Activated CD4-positive, CD25-positive, alpha-beta regulatory T cell treated with anti-CD3 and anti-CD28 coated beads, Interleukin-2, amount 50 U/mL, for 16 hours (primary cell): ENCODE measurements around the gene PPDPF.
"Not testable (repeated sequence)": the region's sequence is repeated elsewhere in the genome, so short reads cannot be mapped to it uniquely, and the experiment has no call there.

Experiments used
- DNase-seq: peaks from one replicate; pipeline ENCODE4 v3.0.0-alpha.2; 2020; ENCODE audit warnings: low read depth, low spot score

PPDPF gene

DNA sequence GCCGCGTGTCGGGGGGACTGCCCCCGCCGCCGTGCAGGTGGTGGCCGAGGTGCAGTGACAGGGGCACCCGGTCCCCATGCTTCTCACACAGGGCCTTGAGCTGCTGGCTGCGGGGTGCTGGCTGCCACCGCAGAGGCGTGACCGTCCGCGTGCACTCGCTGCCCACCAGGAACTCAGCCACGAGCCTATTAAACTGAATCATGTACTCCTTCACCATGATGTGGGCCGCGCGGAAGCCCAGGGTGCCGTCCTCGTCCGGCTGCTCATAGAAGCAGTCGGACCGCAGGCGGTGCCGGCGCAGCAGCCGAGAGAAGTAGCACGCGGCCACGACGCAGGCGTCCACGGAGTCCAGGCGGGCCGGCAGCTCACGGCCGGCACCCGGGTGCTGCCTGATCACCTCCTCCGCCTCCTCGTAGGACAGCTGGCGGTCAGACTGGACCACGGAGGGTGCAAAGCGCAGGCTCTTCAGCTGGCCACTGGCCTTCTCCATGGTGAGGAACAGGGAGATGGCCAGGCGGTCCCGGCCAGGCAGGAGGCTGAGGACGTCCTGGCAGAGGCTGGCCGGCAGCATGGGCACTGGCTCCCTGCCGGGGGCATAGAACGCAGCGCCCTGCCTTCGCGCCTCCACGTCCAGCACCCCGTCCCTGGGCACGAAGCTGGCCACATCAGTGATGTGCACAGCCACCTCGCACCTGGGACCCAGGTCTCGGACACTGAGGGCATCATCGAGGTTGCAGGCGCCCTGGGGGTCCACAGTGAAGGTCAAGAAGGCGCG lies 43.7 kb downstream of the PPDPF start:
- DNase-seq, result no peak

DNA sequence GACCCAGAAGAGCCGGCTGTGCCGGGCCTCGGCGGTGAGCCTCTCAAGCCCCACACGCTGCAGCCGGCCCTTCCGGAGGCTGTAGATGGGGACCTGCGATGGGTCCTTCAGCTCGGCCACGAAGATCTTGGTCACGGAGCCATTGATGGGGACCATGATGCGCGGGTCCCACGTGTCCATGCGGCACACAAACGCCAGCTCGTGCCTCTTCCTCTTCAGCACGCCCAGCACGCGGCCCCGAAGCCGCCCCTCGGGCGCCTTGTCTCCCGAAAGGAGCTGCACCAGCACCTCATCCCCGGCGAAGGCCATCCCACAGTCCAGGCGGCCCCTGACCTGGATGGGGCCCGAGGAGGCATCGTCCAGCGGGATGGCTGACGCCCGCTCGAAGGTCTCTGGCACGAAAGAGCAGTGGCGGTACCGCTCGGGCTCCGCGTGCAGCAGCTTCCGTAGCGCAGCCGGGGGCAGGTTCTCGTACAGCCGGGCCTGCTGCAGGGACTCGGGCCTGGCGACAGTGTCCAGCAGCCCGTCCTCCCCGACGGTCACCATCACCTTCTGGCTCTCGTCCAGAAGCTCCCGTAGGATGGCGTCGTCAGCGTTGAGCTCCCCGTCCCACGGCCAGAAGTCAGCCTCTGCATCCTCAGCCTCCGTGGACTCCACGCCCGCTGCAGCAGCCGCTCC lies 44.6 kb downstream of the PPDPF start:
- DNase-seq, result no peak

DNA sequence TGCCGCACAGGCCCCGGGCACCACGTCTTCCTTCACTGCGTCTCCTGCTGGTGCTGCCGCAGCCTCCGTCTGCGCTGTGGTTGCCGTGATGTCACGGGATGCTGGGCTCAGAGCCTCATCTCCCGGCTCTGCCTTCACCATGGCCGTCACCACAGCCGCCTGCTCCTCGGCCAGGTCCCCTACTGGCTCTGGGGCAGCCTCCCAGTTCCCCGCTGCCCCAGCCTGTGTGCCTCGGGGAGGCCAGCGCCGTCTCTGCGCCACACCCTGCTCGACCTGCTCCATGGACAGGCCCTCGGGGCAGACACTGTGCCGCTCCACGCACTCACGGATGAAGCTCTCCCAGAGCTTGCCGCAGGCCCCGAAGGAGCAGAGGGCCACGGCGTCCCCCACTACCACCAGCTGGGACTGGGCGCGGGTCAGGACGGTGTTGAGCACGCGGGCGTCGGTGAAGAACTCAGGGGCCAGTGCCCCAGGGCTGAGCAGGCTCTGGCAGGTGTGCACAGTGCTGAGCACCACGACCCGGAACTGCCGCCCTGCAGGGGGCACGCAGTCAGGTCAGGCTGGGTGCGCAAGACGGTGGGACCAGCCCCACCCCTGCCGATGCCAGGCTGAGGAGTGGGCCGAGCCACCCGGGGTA lies 45.3 kb downstream of the PPDPF start:
- DNase-seq, result no peak

DNA sequence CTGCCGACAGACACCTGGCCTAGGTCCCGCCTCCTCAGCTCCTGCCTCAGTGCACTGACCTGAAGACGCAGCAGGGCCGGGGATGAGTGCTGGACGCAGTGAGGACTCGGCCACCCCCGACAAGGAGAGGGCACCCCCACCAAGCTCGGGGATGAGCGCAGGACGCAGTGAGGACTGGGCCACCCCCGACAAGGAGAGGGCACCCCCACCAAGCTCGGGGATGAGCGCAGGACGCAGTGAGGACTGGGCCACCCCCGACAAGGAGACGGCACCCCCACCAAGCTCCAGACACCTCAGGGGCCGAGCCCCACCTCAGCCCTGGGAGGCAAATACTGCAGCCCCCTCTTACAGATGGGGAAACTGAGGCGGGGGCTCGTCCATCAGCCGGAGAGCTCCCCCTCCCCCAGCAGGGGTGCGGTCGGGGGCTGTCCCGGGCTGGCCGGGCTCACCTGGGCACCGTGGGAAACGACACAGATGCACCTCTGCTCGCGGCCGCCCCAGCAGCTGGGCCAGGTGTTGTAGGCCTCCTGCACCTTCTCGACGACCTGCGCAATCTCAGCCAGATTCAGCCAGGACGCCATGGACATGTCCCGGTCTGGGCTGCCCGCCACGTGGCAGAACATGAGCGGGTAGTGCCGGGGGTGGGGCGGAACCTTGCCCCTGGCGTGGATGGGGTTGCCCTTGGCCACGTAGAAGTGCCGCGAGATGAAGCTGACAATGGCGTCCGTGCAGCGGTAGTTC lies 46.0 kb downstream of the PPDPF start:
- no peak for DNase-seq

DNA sequence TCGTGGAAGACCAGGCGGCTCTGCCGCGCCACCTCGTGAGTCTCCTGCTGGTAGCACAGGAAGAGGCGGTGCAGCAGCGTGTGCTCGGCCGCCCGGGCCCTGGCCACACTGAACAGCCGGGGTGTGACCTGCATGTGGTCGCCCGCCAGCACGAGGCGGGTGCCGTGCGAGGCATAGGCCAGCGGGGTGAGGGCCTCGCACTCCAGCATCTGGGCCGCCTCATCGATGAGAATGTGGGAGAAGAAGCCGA lies 46.5 kb downstream of the PPDPF start:
- DNase-seq, result no peak

DNA sequence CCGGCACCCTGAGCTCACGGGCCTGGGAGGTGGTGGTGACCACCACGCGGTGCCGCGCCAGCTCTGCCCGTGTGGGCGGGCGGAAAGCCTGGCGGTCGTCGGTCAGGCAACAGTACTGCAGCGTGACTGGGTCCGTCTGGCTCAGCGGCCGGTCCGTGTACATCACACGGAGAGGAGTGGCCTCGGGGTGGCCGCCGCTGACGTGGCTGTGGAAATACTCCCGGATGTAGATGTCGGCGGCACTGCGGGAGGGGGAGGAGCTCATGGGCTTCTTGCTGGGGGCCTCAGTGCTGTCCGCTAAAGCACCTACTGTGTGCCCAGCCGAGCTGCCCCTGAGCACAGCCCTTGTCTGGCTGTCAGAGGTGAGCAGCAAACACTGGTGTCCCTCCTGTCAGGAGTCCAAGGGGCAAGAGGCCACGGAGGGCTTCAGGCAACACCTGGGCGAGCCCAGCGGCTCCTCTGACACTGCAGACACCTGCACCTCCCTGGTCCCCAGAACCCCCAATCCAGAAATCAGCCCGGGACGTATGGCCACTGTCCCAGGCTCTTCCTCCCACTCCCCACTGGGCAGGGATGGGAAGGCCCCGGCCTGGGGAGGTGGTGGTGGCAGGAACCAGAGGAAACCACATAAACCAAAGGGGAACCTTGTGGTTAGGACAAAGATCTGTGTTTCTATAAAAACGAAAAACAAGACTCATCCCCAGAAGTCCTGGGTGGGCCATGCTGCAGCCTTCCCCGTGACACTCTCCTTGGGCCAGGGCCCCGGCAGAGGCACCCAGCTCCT lies 47.0 kb downstream of the PPDPF start:
- DNase-seq, result no peak

DNA sequence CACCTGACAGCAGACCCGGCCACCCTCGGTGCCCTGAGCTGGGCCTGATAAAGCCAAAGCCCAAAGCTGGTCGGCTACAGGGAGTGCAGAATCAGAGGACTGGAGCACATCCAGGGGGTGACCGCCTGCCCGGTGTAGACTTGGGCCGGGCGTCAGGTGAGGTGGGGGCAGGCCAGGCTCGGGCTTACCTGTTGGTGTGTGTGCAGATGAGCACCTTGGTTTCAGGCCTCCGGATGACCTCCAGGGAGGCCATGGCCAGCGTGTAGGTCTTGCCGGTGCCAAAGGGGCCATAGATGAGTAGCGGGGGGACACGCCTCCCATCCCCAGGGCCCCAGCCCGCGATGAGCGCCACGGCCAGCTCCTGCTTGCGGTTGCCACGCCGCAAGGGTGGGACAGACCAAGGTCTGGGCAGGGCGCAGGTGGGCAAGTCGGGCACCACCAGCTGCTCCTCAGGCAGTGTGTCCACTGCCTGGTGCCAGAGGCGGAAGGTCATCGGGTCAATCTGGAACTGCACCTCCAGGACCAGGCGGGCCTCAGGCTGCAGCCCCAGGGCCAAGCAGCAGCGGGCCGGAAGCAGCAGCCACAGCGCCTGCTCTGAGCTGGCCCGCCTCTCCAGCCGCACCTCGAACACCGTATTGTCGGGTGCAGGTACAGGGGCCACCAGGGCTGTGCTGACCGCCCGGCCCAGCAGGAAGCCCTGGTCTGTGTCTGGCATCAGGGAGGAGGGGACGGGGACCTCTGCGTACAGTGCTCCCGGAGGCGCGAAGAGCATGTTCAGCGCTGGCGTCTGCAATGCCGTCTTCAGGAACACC lies 47.8 kb downstream of the PPDPF start:
- no peak for DNase-seq

DNA sequence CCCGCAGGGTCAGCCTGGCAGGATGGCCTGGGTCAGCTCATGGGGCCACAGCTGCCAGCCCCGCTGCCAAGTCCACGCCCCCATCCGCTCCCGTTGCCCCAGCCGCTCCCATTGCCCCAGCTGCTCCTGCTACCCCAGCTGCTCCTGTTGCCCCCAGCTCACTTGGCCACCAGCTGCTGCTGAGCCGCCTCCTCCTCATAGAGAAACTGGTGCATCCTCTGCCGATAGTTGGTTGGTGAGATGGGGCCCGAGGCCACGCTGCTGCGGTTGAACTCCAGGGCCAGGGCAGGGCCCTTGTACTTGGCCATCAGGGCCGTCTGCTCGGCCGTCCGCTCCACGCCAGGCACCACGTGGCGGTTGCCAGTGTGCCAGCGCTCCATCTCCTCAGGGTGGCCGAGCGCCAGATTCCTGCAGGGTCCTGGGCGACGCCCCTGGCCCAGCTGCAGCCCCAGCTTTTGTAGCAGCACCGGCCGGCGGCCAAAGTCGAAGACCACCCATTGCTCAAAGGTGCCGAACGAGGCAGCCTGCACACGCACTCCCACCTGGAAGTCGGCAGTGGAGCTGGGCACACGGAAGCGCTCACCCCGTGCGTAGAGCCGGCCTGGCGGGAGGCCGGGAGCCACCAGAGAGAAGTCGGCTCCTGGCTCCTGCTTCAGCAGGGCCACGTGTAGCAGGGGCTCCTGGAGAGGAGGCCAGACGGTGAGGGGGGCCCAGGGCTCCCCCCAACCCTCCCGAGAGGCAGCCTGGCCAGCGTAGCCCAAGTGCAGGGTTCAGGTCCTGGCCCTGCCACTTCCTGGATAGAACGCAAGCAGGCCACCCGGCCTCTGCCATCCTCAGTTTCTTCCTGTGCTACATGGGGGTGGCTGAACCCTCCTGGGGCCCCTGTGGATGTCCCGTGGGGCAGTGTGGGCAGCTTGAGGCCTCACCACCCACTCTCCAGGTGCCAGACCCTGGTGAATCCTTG lies 48.7 kb downstream of the PPDPF start:
- no peak for DNase-seq

DNA sequence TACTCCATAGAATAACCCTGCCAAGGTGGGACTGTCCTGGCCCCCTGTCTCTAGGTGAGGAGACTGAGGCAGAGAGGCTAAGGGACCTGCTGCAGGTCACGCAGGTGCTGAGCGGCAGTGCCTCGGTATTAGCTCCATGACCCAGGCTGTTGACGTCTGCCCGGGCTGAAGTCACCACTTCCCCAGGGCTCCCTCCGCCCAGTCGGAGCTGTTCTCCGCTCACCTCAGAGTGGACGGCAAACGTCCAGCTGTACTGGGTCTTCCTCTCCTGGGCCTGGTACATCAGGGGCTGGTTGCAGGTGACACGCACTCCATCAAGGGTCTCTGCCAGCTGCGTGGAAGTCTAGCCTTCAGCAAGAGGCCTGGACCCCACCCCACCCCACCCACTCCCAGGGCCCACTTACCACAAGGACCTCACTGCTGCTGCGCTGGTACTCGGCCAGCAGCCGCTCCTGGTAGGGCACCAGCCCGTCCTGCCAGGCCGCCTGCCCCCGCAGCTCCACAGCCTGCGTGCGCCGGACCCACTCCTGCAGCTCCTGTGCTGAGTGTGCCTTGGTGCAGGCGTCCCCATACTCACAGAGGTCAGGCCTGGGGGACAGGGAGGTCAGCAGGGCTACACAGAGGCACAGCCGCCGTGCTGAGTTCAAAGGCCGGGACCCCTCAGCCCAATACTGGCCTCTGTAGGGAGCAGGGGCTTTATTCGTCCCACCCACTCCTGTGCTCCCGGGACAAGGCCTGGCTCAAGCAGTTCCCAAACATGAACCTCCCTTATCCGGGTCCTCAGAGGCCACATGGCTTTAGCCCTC lies 49.9 kb downstream of the PPDPF start:
- DNase-seq, result no peak

DNA sequence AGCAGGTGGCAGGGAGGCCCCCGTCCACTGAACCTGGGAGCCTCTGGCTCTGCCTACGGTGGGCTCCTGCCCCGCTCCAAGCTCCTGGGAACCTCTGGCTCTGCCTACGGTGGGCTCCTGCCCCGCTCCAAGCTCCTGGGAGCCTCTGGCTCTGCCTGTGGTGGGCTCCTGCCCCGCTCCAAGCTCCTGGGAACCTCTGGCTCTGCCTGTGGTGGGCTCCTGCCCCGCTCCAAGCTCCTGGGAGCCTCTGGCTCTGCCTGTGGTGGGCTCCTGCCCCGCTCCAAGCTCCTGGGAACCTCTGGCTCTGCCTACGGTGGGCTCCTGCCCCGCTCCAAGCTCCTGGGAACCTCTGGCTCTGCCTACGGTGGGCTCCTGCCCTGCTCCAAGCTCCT lies 50.5 kb downstream of the PPDPF start:
- DNase-seq, result not testable (repeated sequence)
